Activated CD4-positive, alpha-beta T cell treated with anti-CD3 and anti-CD28 coated beads, Interleukin-2, amount 50 U/mL, for 48 hours (primary cell): ENCODE measurements around the gene CBLN3.
"Not testable (repeated sequence)": the region's sequence is repeated elsewhere in the genome, so short reads cannot be mapped to it uniquely, and the experiment has no call there.

Source experiments
- DNase-seq, 2 experiments: peaks; one replicate each; pipeline ENCODE4 v3.0.0-alpha.2; 2020

The CBLN3 gene

GRCh38 chr14:24429395-24430142 lies at the start of gene CBLN3, which contains the start of gene KHNYN:
Gene CBLN3, minus strand, starts transcription at chr14:24429668. Its CDS starts 614 bp downstream, at chr14:24429054.
Gene KHNYN, plus strand, starts transcription at chr14:24429954. Its CDS starts 777 bp downstream, at chr14:24430731.
- DNase-seq = peak; percentile 87 to 90

GRCh38 chr14:24475261-24475660 lies 45.8 kb upstream of the CBLN3 start:
- DNase-seq = no peak

- DNase-seq = no peak
Observed at GRCh38 chr14:24473211-24473610, 43.7 kb upstream of the CBLN3 start.

- DNase-seq = not testable (repeated sequence)
Observed at GRCh38 chr14:24470450-24470849, 41.0 kb upstream of the CBLN3 start.

GRCh38 chr14:24465805-24466204 lies 36.3 kb upstream of the CBLN3 start:
- DNase-seq = no peak

GRCh38 chr14:24465368-24465767 lies 35.9 kb upstream of the CBLN3 start:
- no peak for DNase-seq

- DNase-seq = no peak
Observed at GRCh38 chr14:24463884-24464785, 34.7 kb upstream of the CBLN3 start.

GRCh38 chr14:24463017-24463883 lies 33.8 kb upstream of the CBLN3 start:
- DNase-seq = no peak

- no peak for DNase-seq
Observed at GRCh38 chr14:24461336-24461735, 31.9 kb upstream of the CBLN3 start.

GRCh38 chr14:24459331-24459730 lies 29.9 kb upstream of the CBLN3 start:
- no peak for DNase-seq

- DNase-seq = no peak
Observed at GRCh38 chr14:24458736-24459135, 29.3 kb upstream of the CBLN3 start.

GRCh38 chr14:24456980-24457379 lies 27.5 kb upstream of the CBLN3 start:
- DNase-seq = no peak

GRCh38 chr14:24450828-24451227 lies 21.4 kb upstream of the CBLN3 start:
- not testable (repeated sequence) for DNase-seq

GRCh38 chr14:24443053-24443665 lies 13.7 kb upstream of the CBLN3 start:
- DNase-seq = no peak

- DNase-seq = peak; percentile 94 to 95
Observed at GRCh38 chr14:24442240-24443052, 13.0 kb upstream of the CBLN3 start, which contains the start of gene SDR39U1. Gene SDR39U1, minus strand, starts transcription at chr14:24442776. Its CDS starts 7 bp downstream, at chr14:24442769.

GRCh38 chr14:24441904-24442239 lies 12.4 kb upstream of the CBLN3 start:
- DNase-seq = no peak

GRCh38 chr14:24441485-24441884 lies 12.0 kb upstream of the CBLN3 start:
- DNase-seq = no peak

- DNase-seq = no peak
Observed at GRCh38 chr14:24440606-24441399, 11.3 kb upstream of the CBLN3 start.

GRCh38 chr14:24439830-24440605 lies 10.6 kb upstream of the CBLN3 start:
- DNase-seq = no peak

- no peak for DNase-seq
Observed at GRCh38 chr14:24439257-24439656, 9.8 kb upstream of the CBLN3 start.
